Measurements from ENCODE around the gene AMER3. TPM values are rescaled to one million over a fixed set of nuclear protein-coding genes. Genes with fewer than 3 reads are reported as not detected.

AMER3 gene
- total and polyA plus RNA-seq, 2 of the 4 experiments (the other 2 are of a cell fraction): not detected

DNA sequence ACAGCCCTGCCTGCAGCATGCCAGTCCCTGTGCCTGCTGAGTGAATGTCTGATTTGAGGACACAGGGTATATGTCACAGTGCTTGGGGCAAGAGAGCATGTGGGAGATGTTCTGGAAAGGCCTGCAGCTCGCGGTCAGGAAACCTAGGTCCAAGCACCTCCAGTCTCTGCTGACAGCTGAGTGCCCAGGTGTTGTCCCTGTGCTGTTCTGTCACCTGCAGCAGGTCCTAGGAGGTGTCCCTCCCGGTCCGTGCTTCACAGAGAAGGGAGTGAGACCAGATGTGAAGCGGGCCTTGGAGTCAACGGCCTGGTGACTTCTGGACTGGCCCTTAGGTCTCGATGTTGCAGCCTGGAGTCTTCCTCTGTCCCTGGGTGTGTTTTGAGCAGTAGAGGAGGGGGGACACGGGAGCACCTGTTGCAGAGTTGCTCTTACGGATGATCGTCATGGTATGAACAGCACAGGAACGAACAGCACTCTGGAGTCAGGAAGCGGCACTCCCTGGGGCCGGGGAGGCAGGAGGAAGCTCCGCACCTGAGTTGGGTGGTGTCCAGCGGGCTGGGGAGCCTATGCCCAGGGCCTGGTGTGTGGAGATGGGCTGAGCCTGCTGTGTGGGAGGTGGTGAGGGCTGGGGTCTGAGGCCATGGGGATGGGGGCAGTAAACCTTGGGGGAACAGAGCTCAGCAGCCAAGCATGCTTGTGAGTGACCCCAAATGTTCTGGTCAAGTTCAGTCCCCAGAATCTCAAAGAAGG is 59.8 kb downstream of the AMER3 start:
- H4K91ac ChIP-seq (ENCODE audit: insufficient read depth, low read depth, low read length): no peak overlapping the region
- no peak overlapping the region for H4K8ac ChIP-seq (ENCODE audit: low read depth in 2 of 2, low read length in 2 of 2)
- ATAC-seq (ENCODE audit: low read depth): no peak
- H3K79me1 ChIP-seq (ENCODE audit: low read depth in 1 of 2, low read length in 2 of 2): no peaks in the 10 kb centered on the region
- dilution Hi-C loops (cut with HindIII; ENCODE audit: low sequenced_read_pairs, unreplicated experiment): no loop called here
- intact Hi-C loops (cut with micrococcal nuclease): no loop called here
- H2AFZ ChIP-seq (replicated peaks; ENCODE audit: low read length, poor library complexity): no peak overlapping the region
- no peaks in the 10 kb centered on the region for H3K4me1 ChIP-seq (ENCODE audit: control insufficient read depth, insufficient read depth, low read length)
- no peaks in the 10 kb centered on the region for H3K9me3 ChIP-seq (ENCODE audit: control insufficient read depth, insufficient read depth, low read length)
- H2BK120ac ChIP-seq (ENCODE audit: low read depth, low read length): no peak overlapping the region
- WGBS, 2 experiments (ENCODE audit: extremely low coverage in 2 of 2, insufficient read length in 1 of 2): 90% methylated on average over 4 of the region's 15 CpGs; no CpG with 5 or more reads in 1 of the 2 experiments
- no peak overlapping the region for H3K27ac ChIP-seq (ENCODE audit: insufficient read depth, low read length)
- no peak overlapping the region for H2AK5ac ChIP-seq (ENCODE audit: low read depth, low read length)
- H3K56ac ChIP-seq (ENCODE audit: extremely low read depth, insufficient read depth, low read length): no peak overlapping the region
- no peak overlapping the region for H2BK15ac ChIP-seq (ENCODE audit: low read depth, low read length)
- H3K9me1 ChIP-seq (ENCODE audit: insufficient read depth, low read length): no peaks in the 10 kb centered on the region
- no peaks in the 10 kb centered on the region; the same call in 1 of the 2 replicates for H3K27me3 ChIP-seq (ENCODE audit: control insufficient read depth, insufficient read depth, low read length)
- H2AK9ac ChIP-seq (replicated peaks; ENCODE audit: low read depth, low read length, poor library complexity): no peak overlapping the region
- BruUV-seq (replicated peaks): no TSS peak
- no peak overlapping the region for H3K18ac ChIP-seq (ENCODE audit: low read depth, low read length)
- no peak overlapping the region for H3K4me2 ChIP-seq (ENCODE audit: low read depth, low read length)
- no peak overlapping the region for H3K14ac ChIP-seq (replicated peaks; ENCODE audit: low read depth, low read length)
- H3K9ac ChIP-seq (ENCODE audit: low read depth, low read length): no peak overlapping the region
- ChIA-PET POLR2A (ENCODE audit: unreplicated experiment) (no interaction called here), CTCF (interaction anchor here (0.7 kb wide), 1 partner anchor 17 kb away, joined by 3 read pairs; no protein-coding TSS in a partner anchor)
- in situ Hi-C loops (cut with MboI; ENCODE audit: low sequenced_read_pairs): no loop called here
- H2BK5ac ChIP-seq (ENCODE audit: low read depth, low read length, poor library complexity, severe bottlenecking): no peak overlapping the region
- H4K5ac ChIP-seq (ENCODE audit: low read depth, low read length): no peak overlapping the region
- H3K4me3 ChIP-seq (ENCODE audit: insufficient read depth, low read depth, low read length): no peak overlapping the region
- H2BK20ac ChIP-seq (ENCODE audit: low read depth, low read length): no peak overlapping the region
- no peaks in the 10 kb centered on the region for H4K20me1 ChIP-seq (ENCODE audit: insufficient read depth, low read length)
- no peak for TF ChIP-seq MAZ (IDR thresholded peaks at IDR 0.05; ENCODE audit: borderline replicate concordance, low read depth, low read length)
- TF ChIP-seq, protein P1, sequence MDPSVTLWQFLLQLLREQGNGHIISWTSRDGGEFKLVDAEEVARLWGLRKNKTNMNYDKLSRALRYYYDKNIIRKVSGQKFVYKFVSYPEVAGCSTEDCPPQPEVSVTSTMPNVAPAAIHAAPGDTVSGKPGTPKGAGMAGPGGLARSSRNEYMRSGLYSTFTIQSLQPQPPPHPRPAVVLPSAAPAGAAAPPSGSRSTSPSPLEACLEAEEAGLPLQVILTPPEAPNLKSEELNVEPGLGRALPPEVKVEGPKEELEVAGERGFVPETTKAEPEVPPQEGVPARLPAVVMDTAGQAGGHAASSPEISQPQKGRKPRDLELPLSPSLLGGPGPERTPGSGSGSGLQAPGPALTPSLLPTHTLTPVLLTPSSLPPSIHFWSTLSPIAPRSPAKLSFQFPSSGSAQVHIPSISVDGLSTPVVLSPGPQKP (IDR thresholded peaks at IDR 0.05; ENCODE audit: borderline replicate concordance, low read depth, low read length): no peak
- TF ChIP-seq BHLHE40 (IDR thresholded peaks at IDR 0.05; ENCODE audit: low read depth, low read length): no peak
- TF ChIP-seq, protein P2, sequence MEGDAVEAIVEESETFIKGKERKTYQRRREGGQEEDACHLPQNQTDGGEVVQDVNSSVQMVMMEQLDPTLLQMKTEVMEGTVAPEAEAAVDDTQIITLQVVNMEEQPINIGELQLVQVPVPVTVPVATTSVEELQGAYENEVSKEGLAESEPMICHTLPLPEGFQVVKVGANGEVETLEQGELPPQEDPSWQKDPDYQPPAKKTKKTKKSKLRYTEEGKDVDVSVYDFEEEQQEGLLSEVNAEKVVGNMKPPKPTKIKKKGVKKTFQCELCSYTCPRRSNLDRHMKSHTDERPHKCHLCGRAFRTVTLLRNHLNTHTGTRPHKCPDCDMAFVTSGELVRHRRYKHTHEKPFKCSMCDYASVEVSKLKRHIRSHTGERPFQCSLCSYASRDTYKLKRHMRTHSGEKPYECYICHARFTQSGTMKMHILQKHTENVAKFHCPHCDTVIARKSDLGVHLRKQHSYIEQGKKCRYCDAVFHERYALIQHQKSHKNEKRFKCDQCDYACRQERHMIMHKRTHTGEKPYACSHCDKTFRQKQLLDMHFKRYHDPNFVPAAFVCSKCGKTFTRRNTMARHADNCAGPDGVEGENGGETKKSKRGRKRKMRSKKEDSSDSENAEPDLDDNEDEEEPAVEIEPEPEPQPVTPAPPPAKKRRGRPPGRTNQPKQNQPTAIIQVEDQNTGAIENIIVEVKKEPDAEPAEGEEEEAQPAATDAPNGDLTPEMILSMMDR (conservative IDR thresholded peaks at IDR 0.05; ENCODE audit: low read depth, low read length): no peak
- TF ChIP-seq CHD1 (IDR thresholded peaks at IDR 0.05; ENCODE audit: low read depth, low read length): no peak
- TF ChIP-seq RCOR1 (IDR thresholded peaks at IDR 0.05; ENCODE audit: insufficient replicate concordance, low read length): no peak
- no peak for TF ChIP-seq SMC3 (IDR thresholded peaks at IDR 0.05; ENCODE audit: low read depth, low read length)
- TF ChIP-seq CEBPB (IDR thresholded peaks at IDR 0.05; ENCODE audit: low read depth, low read length): no peak
- TF ChIP-seq MXI1 (IDR thresholded peaks at IDR 0.05; ENCODE audit: borderline replicate concordance, low read depth, low read length): no peak
- no peak for TF ChIP-seq FOS (IDR thresholded peaks at IDR 0.05; ENCODE audit: low read depth, low read length)
- TF ChIP-seq MAFK (IDR thresholded peaks at IDR 0.05; ENCODE audit: low read depth, low read length): no peak
- no peak for TF ChIP-seq RAD21 (IDR thresholded peaks at IDR 0.05; ENCODE audit: low read length)
- no peak for TF ChIP-seq RFX5 (IDR thresholded peaks at IDR 0.05; ENCODE audit: low read depth, low read length)
- no peak for TF ChIP-seq POLR2A (IDR thresholded peaks at IDR 0.05; ENCODE audit: low read depth, low read length)
- no peak overlapping the region for H3K23ac ChIP-seq (ENCODE audit: low read depth, low read length)
- DNase-seq: no peak
- no peak overlapping the region for H3K4ac ChIP-seq (ENCODE audit: low read depth, low read length)
- no peaks in the 10 kb centered on the region for H3K36me3 ChIP-seq (ENCODE audit: control insufficient read depth, insufficient read depth, low read length)
